Measurements from ENCODE around the gene TIPRL.
"Not testable (repeated sequence)": the region's sequence is repeated elsewhere in the genome, so short reads cannot be mapped to it uniquely, and the experiment has no call there.

Gene TIPRL

DNA sequence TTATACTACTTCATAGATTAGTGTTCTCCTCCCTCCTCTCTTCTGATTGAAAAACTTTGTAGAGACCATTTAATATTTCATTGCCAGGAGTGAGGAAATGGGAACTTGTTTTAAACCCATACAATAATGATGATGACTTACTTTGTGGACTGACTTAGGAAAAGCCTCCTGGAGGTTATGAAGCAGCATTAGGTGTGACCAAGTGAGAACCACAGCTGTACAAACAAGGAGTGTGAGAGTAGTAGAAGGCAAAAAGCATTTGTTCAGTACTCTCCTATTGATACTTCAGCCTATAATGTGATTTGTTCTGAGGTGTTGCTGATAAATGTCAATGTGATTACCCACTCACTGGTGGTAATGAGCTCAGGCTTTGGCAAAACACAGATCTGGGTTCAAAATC, 8.4 kb downstream of the TIPRL start:
- H3K4me3 ChIP-seq (ENCODE audit: control insufficient read depth, low read depth, low read length), result no peak overlapping the region
- TF ChIP-seq, protein P1, sequence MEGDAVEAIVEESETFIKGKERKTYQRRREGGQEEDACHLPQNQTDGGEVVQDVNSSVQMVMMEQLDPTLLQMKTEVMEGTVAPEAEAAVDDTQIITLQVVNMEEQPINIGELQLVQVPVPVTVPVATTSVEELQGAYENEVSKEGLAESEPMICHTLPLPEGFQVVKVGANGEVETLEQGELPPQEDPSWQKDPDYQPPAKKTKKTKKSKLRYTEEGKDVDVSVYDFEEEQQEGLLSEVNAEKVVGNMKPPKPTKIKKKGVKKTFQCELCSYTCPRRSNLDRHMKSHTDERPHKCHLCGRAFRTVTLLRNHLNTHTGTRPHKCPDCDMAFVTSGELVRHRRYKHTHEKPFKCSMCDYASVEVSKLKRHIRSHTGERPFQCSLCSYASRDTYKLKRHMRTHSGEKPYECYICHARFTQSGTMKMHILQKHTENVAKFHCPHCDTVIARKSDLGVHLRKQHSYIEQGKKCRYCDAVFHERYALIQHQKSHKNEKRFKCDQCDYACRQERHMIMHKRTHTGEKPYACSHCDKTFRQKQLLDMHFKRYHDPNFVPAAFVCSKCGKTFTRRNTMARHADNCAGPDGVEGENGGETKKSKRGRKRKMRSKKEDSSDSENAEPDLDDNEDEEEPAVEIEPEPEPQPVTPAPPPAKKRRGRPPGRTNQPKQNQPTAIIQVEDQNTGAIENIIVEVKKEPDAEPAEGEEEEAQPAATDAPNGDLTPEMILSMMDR (IDR thresholded peaks at IDR 0.05; ENCODE audit: control insufficient read depth, insufficient read depth, low read depth, low read length, missing control alignments), result no peak

DNA sequence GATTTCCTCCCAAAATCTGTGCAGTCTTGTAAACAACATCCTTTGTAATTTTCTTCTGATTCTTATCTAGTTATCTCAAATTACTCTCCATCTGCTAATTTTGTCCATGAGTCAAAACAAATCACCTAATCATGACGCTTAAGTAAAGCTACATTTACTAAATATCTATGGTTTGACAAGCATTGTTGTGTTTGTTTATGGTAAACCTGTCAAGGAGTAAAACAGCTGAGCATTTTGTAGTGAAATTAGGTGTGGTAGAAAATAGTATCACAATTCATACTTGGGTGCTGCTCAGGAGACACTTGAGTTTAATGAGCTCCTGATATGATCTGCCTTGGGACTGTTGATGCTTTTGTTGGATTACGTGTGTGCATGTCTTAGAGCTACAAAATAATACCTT, 11.6 kb downstream of the TIPRL start:
- TF ChIP-seq, protein P1 (IDR thresholded peaks at IDR 0.05; ENCODE audit: control insufficient read depth, insufficient read depth, low read depth, low read length, missing control alignments), result no peak
- no peak for DNase-seq (ENCODE audit: low read depth)
- H3K4me3 ChIP-seq (ENCODE audit: control insufficient read depth, low read depth, low read length), result no peak overlapping the region

More for the DNA sequence above, 8.4 kb downstream of the TIPRL start:
- no peak for DNase-seq (ENCODE audit: low read depth)

- TF ChIP-seq, protein P1 (IDR thresholded peaks at IDR 0.05; ENCODE audit: control insufficient read depth, insufficient read depth, low read depth, low read length, missing control alignments), result no peak
- no peak for DNase-seq (ENCODE audit: low read depth)
- H3K4me3 ChIP-seq (ENCODE audit: control insufficient read depth, low read depth, low read length), result no peak overlapping the region
Observed at GRCh38 chr1:168195199-168196135, 16.7 kb downstream of the TIPRL start.

GRCh38 chr1:168199056-168199455, 20.3 kb downstream of the TIPRL start:
- H3K4me3 ChIP-seq (ENCODE audit: control insufficient read depth, low read depth, low read length), result no peak overlapping the region
- DNase-seq (ENCODE audit: low read depth), result no peak
- TF ChIP-seq, protein P1 (IDR thresholded peaks at IDR 0.05; ENCODE audit: control insufficient read depth, insufficient read depth, low read depth, low read length, missing control alignments), result no peak

DNA sequence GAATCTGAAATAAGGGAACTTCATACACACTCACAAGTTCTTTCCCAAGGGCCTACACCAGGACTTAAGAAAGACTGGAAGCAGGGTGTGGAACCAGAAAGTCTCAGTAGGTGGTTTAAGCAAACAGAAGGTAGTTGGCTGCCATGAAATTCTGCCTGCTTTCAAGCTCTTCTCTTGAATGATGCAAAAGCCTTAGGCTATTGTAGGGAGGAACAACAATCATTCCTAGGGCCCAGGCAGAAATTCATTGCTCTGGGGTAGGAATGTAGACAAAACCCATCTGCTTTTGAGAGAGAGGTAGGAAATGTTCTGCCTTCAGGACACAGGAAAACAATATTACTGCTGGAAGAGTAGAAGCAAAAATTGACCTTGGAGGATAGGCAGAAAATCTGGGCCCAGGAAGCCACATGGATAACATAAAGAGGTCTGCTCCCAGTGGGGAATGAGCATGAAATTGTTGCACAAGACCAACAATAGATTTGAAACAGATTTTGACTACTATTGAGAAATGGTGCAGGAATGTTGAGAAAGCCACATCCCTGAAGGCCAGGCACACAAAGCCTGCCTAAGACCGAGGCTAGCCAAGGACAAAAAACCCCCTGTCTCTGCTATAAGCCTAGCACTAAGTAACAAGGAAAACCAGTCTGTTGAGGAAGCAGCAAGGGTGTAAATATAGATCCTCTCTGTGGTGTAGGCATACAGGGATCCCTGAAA, 24.3 kb downstream of the TIPRL start:
- TF ChIP-seq, protein P1 (IDR thresholded peaks at IDR 0.05; ENCODE audit: control insufficient read depth, insufficient read depth, low read depth, low read length, missing control alignments), result no peak
- no peak overlapping the region for H3K4me3 ChIP-seq (ENCODE audit: control insufficient read depth, low read depth, low read length)
- DNase-seq (ENCODE audit: low read depth), result peak; percentile 93

DNA sequence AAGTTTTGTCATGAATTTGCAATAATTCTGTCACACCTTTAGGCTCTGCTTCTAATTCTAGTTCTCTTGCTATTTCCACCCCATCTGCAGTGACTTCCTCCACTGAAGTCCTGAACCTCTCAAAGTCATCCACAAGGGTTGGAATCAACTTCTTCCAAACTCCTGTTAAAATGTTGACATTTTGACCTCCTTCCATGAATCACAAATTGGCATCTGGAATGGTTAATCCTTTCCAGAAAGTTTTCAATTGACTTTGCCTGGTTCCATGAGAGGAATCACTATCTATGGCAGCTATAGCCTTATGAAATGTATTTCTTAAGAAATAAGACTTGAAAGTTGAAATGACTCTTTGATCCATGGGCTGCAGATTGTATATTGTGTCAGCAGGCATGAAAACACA, 27.3 kb downstream of the TIPRL start:
- DNase-seq (ENCODE audit: low read depth), result no peak
- H3K4me3 ChIP-seq (ENCODE audit: control insufficient read depth, low read depth, low read length), result no peak overlapping the region
- TF ChIP-seq, protein P1 (IDR thresholded peaks at IDR 0.05; ENCODE audit: control insufficient read depth, insufficient read depth, low read depth, low read length, missing control alignments), result no peak

GRCh38 chr1:168207673-168208072, 28.9 kb downstream of the TIPRL start:
- not testable (repeated sequence) for DNase-seq (ENCODE audit: low read depth); H3K4me3 ChIP-seq (ENCODE audit: control insufficient read depth, low read depth, low read length)
